T-helper 2 cell treated with Interferon-gamma antibody and Interleukin-4, amounts not matched to agents 5 μg/mL and 100 μg/mL, for 36 hours (primary cell): ENCODE data around the gene SDK2.

ENCODE experiments used
- DNase-seq: peaks from one replicate; pipeline ENCODE4 v3.0.0; 2021; ENCODE audit warnings: low spot score
- H3K27ac Mint-ChIP-seq: one replicate; pipeline ENCODE4 v1.8.0; 2021; ENCODE audit warnings: mild to moderate bottlenecking, mixed read lengths
- H3K27me3 Mint-ChIP-seq: one replicate; pipeline ENCODE4 v1.8.0; 2021; ENCODE audit warnings: low read depth, mixed read lengths
- H3K36me3 Mint-ChIP-seq: one replicate; pipeline ENCODE4 v1.8.0; 2021; ENCODE audit warnings: low read depth, mixed read lengths
- H3K4me1 Mint-ChIP-seq: one replicate; pipeline ENCODE4 v1.8.0; 2021; ENCODE audit warnings: low read depth, mixed read lengths
- H3K4me3 Mint-ChIP-seq: one replicate; pipeline ENCODE4 v1.8.0; 2022; ENCODE audit warnings: mild to moderate bottlenecking, moderate library complexity, mixed read lengths
- H3K9me3 Mint-ChIP-seq: one replicate; pipeline ENCODE4 v1.8.0; 2021; ENCODE audit warnings: mixed read lengths

The SDK2 gene

GRCh38 chr17:73663614-73664013 is 19.4 kb upstream of the SDK2 start:
- peaks cover 4% of the 10 kb centered on the region for H3K9me3 Mint-ChIP-seq
- no peak for DNase-seq

DNA sequence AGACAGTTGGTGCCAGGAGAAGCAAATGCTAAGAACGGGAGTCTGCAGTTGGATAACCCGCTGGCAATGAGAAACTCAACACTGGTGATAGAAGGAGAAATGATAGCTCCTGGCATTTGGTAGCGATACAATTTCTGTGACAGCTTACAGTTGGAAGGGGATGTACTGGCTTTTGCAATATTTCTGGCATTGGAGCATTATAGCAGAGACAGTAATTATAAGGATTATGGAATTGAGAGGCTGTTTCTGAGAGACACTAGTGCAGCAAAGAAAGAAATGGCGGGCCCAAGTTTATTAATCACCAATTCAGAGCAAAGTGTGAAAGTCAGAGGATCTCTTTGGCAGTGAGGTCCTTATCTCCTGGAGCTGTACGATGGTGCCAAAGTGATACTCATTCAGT is 16.1 kb upstream of the SDK2 start:
- H3K9me3 Mint-ChIP-seq: no peaks in the 10 kb centered on the region
- H3K36me3 Mint-ChIP-seq: no peaks in the 10 kb centered on the region
- H3K27ac Mint-ChIP-seq: no peak overlapping the region
- H3K4me1 Mint-ChIP-seq: no peaks in the 10 kb centered on the region
- no peak overlapping the region for H3K4me3 Mint-ChIP-seq
- DNase-seq: no peak
- peaks cover 38% of the 10 kb centered on the region for H3K27me3 Mint-ChIP-seq

More at GRCh38 chr17:73663614-73664013, 19.4 kb upstream of the SDK2 start:
- Mint-ChIP-seq H3K27ac (no peak overlapping the region), H3K36me3 (peaks cover 4% of the 10 kb centered on the region), H3K27me3 (peaks cover 47% of the 10 kb centered on the region), H3K4me1 (peaks cover 26% of the 10 kb centered on the region), H3K4me3 (no peak overlapping the region)

GRCh38 chr17:73658821-73659515 is 14.7 kb upstream of the SDK2 start:
- peaks cover 11% of the 10 kb centered on the region for H3K9me3 Mint-ChIP-seq
- H3K36me3 Mint-ChIP-seq: no peaks in the 10 kb centered on the region
- peaks cover 27% of the 10 kb centered on the region for H3K27me3 Mint-ChIP-seq
- H3K4me1 Mint-ChIP-seq: no peaks in the 10 kb centered on the region
- no peak overlapping the region for H3K27ac Mint-ChIP-seq
- no peak overlapping the region for H3K4me3 Mint-ChIP-seq
- no peak for DNase-seq

- Mint-ChIP-seq H3K4me1 (no peaks in the 10 kb centered on the region), H3K27me3 (peaks cover 23% of the 10 kb centered on the region), H3K36me3 (no peaks in the 10 kb centered on the region), H3K4me3 (no peak overlapping the region), H3K27ac (no peak overlapping the region), H3K9me3 (peaks cover 19% of the 10 kb centered on the region)
- DNase-seq: no peak
These were observed 13.3 kb upstream of the SDK2 start for GRCh38 chr17:73657473-73658116.

DNA sequence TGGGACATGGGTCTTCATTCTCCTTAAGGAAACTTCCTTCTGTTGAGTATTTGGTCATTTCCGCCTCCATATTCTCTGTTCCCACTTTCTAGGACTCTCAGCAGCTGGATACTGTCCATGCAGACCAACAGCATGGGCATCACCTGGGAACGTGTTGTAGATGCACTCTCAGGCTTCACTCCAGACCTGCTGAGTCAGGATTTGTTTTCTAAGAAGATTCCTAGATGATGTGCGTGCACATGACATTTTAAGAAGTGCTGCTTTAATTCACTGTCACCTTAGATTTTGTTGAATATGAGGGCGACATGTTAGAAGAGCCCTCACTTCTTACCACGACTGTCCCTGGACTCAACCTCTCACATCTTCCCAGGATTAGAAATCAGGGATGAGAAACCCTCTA is 10.0 kb upstream of the SDK2 start:
- Mint-ChIP-seq H3K4me1 (no peaks in the 10 kb centered on the region), H3K27ac (no peak overlapping the region), H3K4me3 (no peak overlapping the region), H3K36me3 (no peaks in the 10 kb centered on the region), H3K27me3 (peaks cover 22% of the 10 kb centered on the region), H3K9me3 (peaks cover 19% of the 10 kb centered on the region)
- DNase-seq: no peak

DNA sequence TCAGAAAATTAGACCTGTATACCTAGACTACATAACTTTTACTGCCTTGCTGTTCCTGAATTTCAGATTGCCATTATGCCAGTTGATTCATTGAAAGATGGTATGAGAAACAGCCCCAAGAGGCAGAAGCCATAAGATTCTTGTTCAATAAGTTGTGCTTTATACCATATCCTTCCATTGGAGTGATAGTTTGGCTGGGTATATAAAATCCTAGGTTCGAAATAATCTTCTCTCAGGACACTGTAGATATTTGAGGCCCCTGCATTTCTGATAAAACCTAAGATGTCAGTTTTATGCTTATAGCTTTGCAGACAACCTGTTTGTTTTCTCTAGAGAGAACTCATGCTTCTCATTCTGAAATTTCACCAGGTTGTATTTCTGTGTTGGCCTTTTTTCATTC is 9.6 kb upstream of the SDK2 start:
- DNase-seq: no peak
- Mint-ChIP-seq H3K9me3 (peaks cover 19% of the 10 kb centered on the region), H3K4me1 (no peaks in the 10 kb centered on the region), H3K27ac (no peak overlapping the region), H3K27me3 (peaks cover 24% of the 10 kb centered on the region), H3K36me3 (no peaks in the 10 kb centered on the region), H3K4me3 (no peak overlapping the region)

- Mint-ChIP-seq H3K27me3 (peaks cover 31% of the 10 kb centered on the region), H3K27ac (no peak overlapping the region), H3K4me3 (no peak overlapping the region), H3K4me1 (no peaks in the 10 kb centered on the region), H3K36me3 (no peaks in the 10 kb centered on the region), H3K9me3 (peaks cover 19% of the 10 kb centered on the region)
- no peak for DNase-seq
These were observed 8.7 kb upstream of the SDK2 start for GRCh38 chr17:73652886-73653480.

DNA sequence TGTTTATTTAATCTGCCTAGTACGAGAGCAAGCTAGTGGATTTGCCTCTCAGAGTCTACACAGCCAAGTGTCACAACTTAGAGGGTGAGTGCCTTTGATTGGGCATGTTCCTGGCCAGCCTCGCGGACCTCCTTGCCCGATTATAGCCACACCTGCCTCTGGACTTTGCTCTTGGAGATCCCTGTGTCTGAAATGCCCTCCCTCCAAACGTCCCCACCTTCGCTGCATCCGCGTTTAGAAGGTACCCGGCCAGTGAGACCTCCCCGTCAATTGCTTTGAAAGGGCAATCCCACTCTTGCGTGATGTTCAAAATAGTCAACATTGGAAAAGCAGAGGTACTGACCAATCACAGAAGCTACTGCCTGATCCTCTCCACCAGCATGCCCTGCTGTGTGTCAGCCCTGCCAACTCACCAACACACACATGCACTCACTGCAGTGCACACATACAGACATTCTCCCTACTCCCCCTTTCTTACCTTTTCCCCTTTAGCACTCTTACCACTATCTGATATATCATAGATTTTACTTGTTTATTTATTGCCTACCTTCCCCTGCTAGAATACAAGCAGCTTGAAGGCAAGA is 6.5 kb upstream of the SDK2 start:
- DNase-seq: no peak
- Mint-ChIP-seq H3K4me1 (no peaks in the 10 kb centered on the region), H3K27me3 (peaks cover 52% of the 10 kb centered on the region), H3K27ac (no peak overlapping the region), H3K36me3 (no peaks in the 10 kb centered on the region), H3K9me3 (peaks cover 19% of the 10 kb centered on the region), H3K4me3 (no peak overlapping the region)

DNA sequence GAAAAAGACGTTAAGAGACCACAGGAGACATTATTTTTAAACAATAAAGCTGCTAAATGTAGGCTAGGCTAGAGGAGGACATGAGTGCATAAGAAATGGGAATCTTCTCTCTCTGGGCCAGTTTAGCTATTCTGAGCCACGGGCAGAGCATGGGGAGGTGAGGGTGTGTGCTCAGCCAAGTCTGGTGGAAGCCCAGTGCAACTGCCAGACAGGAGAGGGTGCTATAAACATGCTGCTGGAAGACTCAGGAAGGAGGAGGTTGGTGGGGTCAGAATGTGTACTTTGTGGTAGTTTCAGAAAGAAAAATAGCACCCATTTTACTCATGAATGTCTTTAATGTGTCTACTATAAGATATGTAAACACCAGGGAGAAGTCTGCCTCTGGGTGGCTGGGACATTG is 5.9 kb upstream of the SDK2 start:
- H3K27me3 Mint-ChIP-seq: peaks cover 57% of the 10 kb centered on the region

DNA sequence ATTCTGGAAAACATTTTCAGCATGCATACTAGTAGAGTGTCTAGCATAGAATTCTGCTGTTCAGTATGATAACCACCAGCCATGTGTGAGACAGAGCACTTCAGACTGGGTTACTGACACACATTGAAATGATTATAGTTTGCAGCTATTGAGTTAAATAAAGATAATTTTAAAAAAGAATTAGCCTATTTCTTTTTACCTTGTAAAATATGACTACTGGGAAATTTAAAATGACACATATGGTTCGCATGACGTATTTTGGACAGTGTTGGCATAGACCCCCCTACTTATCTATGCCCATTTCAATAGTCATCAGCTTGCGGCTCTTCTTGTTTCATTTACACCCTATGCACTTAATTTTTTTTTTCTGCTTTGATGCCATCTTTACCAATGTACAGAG is 4.7 kb upstream of the SDK2 start:
- DNase-seq: no peak
- Mint-ChIP-seq H3K4me1 (peaks cover 2% of the 10 kb centered on the region), H3K4me3 (no peak overlapping the region), H3K27me3 (peaks cover 59% of the 10 kb centered on the region), H3K9me3 (peaks cover 8% of the 10 kb centered on the region), H3K36me3 (no peaks in the 10 kb centered on the region), H3K27ac (no peak overlapping the region)

More for the DNA sequence above, 5.9 kb upstream of the SDK2 start:
- no peaks in the 10 kb centered on the region for H3K36me3 Mint-ChIP-seq
- H3K4me3 Mint-ChIP-seq: no peak overlapping the region
- no peak overlapping the region for H3K27ac Mint-ChIP-seq
- H3K9me3 Mint-ChIP-seq: peaks cover 19% of the 10 kb centered on the region
- H3K4me1 Mint-ChIP-seq: no peaks in the 10 kb centered on the region
- no peak for DNase-seq

- Mint-ChIP-seq H3K27me3 (peaks cover 58% of the 10 kb centered on the region), H3K9me3 (peaks cover 4% of the 10 kb centered on the region), H3K36me3 (no peaks in the 10 kb centered on the region), H3K4me3 (no peak overlapping the region), H3K27ac (no peak overlapping the region), H3K4me1 (peaks cover 3% of the 10 kb centered on the region)
- no peak for DNase-seq
These were observed 4.2 kb upstream of the SDK2 start for GRCh38 chr17:73648543-73648820.

DNA sequence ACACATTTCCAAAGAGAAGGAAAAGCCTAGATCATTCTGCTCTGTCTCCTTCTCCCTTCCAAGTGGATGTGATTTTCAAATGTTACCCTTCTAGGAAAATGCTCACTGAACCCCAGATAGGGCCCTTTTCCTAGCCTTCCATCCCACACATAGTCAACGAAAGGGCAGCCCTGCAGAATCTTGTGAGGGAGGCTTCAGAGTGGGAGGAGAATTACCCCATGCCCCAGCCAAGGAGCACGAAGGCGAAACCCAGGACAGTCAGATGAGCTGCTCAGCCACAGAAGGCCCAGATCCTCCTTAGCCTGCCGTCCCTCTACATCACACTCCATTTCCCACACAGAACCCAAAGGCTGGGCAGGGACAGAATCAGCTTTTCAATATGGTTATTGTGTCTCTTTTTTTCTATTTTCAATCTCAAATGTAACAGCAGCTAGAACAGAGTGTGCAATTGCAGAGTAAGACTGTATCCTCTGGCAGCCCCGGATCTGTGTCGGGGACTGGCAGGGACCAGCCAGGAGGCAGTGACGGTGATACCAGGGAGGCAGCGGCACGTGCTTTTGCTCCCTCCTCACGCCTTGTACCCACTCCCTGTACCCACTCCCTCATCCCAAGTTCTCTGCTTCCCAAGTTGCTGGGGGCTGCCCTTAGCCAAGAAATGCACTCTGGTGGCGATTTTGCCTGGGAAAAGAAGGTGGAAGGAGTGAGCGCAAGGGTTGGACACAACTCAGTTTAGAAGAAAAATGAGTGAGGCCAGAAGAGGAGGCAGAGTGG is 3.7 kb upstream of the SDK2 start:
- H3K27me3 Mint-ChIP-seq: peaks cover 55% of the 10 kb centered on the region
- H3K4me3 Mint-ChIP-seq: no peak overlapping the region
- no peaks in the 10 kb centered on the region for H3K9me3 Mint-ChIP-seq
- no peak overlapping the region for H3K27ac Mint-ChIP-seq
- DNase-seq: no peak
- H3K36me3 Mint-ChIP-seq: no peaks in the 10 kb centered on the region
- H3K4me1 Mint-ChIP-seq: peaks cover 3% of the 10 kb centered on the region

DNA sequence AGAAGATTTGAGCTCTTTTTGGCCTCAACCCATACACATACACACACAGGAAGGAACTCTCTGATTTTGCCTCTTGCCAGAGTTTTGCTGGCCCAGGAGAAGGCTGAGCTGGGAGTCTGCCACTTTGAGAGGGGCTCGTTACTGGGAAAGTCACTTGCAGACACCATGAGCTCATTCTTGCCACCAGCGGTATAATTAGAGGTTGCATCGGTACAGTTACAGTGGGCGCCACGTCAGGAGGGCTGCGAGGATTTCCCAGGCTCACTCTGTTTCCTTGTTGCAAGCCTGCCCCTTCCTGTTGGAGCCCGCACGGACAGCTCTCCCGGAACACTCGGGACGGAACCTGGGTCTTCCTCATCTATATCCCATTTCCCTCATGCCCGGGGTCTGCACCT is 3.1 kb upstream of the SDK2 start:
- Mint-ChIP-seq H3K4me3 (no peak overlapping the region), H3K27me3 (peaks cover 61% of the 10 kb centered on the region), H3K36me3 (no peaks in the 10 kb centered on the region), H3K4me1 (peaks cover 3% of the 10 kb centered on the region), H3K27ac (no peak overlapping the region), H3K9me3 (no peaks in the 10 kb centered on the region)
- no peak for DNase-seq
